ENCODE results near the gene PAQR7. TPM values are rescaled to one million over a fixed set of nuclear protein-coding genes. Genes with fewer than 3 reads are reported as not detected.

The PAQR7 gene
- total RNA-seq, 1 experiment from 2014 or later, result 6.7 TPM

DNA sequence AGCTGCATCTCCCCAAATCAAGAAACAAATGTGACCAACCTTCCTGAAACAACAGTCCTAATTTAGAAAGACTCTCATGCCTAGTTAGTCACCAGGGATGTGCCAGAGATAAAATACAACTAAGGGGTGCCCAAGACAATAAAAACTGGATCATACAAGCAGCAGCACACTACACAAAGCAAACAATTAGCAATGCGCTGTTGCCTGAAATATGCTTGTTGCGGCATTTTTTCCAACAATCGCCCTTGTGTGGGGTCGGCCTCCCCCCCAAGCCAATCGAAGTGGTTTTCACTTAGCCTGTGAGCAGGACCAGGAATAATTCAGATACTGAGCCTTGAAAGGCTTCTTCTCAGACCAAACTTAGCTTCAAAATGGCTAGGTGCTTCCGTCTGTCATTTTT lies 32.1 kb upstream of the PAQR7 start (continued):
- TF ChIP-seq RELA (CRISPR knock-in tag; IDR thresholded peaks at IDR 0.05; ENCODE audit: borderline replicate concordance) (no peak), GTF2I (CRISPR knock-in tag; conservative IDR thresholded peaks at IDR 0.05) (no peak), ELF4 (CRISPR knock-in tag; IDR thresholded peaks at IDR 0.05; ENCODE audit: low read depth) (no peak), ESRRA (CRISPR knock-in tag; IDR thresholded peaks at IDR 0.05; ENCODE audit: borderline replicate concordance) (no peak), JUN (CRISPR knock-in tag; IDR thresholded peaks at IDR 0.05) (no peak), TP53 (CRISPR knock-in tag; IDR thresholded peaks at IDR 0.05) (no peak)
- TF ChIP-seq, protein P1, sequence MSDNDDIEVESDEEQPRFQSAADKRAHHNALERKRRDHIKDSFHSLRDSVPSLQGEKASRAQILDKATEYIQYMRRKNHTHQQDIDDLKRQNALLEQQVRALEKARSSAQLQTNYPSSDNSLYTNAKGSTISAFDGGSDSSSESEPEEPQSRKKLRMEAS (CRISPR knock-in tag; IDR thresholded peaks at IDR 0.05), result no peak
- TF ChIP-seq, protein P2, sequence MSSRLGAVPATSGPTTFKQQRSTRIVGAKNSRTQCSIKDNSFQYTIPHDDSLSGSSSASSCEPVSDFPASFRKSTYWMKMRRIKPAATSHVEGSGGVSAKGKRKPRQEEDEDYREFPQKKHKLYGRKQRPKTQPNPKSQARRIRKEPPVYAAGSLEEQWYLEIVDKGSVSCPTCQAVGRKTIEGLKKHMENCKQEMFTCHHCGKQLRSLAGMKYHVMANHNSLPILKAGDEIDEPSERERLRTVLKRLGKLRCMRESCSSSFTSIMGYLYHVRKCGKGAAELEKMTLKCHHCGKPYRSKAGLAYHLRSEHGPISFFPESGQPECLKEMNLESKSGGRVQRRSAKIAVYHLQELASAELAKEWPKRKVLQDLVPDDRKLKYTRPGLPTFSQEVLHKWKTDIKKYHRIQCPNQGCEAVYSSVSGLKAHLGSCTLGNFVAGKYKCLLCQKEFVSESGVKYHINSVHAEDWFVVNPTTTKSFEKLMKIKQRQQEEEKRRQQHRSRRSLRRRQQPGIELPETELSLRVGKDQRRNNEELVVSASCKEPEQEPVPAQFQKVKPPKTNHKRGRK (CRISPR knock-in tag; IDR thresholded peaks at IDR 0.05; ENCODE audit: borderline replicate concordance), result no peak
- TF ChIP-seq, protein P3, sequence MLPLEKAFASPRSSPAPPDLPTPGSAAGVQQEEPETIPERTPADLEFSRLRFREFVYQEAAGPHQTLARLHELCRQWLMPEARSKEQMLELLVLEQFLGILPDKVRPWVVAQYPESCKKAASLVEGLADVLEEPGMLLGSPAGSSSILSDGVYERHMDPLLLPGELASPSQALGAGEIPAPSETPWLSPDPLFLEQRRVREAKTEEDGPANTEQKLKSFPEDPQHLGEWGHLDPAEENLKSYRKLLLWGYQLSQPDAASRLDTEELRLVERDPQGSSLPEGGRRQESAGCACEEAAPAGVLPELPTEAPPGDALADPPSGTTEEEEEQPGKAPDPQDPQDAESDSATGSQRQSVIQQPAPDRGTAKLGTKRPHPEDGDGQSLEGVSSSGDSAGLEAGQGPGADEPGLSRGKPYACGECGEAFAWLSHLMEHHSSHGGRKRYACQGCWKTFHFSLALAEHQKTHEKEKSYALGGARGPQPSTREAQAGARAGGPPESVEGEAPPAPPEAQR (CRISPR knock-in tag; IDR thresholded peaks at IDR 0.05), result no peak

DNA sequence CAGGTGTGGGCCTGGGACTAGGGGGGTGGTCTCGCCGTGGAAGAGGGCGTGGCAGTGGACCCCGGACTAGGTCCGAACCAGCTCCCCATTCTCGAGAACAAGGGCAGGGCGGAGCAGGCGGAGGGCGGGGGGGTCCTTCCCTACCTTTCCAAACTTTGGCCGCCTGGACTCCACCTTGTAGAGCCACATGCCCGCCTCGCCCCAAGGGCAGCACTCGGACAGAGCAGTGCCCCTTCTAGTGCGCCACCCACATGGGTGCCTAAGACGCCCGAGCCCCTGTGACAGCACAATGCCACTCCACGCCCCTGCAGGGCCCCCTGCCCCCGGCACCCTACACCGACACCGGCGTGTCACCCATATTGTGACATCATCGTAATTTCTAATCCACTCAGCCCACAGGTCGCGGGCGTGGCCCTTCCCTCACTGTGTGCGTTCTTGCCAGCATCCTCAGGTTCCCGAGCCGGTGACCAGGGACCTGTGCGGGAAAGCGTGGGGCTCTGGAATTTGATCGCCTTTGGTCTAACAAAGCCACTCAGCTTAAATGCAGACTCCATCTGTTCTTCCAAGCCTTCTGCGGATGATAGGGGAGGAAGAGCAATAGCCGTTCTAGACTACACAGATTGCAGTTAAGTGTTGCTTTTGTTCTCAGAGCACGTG lies 31.3 kb upstream of the PAQR7 start:
- Mint-ChIP-seq H3K9me3 (no peaks in the 10 kb centered on the region), H3K27me3 (ENCODE audit: low read depth) (no peaks in the 10 kb centered on the region; the same call in none of the 2 replicates), H3K36me3 (peaks cover 30% of the 10 kb centered on the region), H3K4me1 (peaks cover 27% of the 10 kb centered on the region), H3K27ac (peak overlapping the region; percentile 73), H3K4me3 (peak overlapping the region; percentile 79)
- DNase-seq (ENCODE audit: low spot score) (peak; percentile 33), ATAC-seq (peak; percentile 11)
- POLR2A ChIA-PET, result interaction anchor here (0.7 to 1.4 kb wide), 3 partner anchors 11 to 90 kb away, joined by 3 to 4 read pairs (median 4); partner anchors contain the start of gene PAQR7
- CTCF ChIA-PET, result interaction anchor here (1.2 to 3.6 kb wide), 2 partner anchors 11 to 91 kb away, joined by 4 to 31 read pairs; partner anchors contain the start of gene PAFAH2
- TF ChIP-seq, protein P2 (CRISPR knock-in tag; IDR thresholded peaks at IDR 0.05; ENCODE audit: borderline replicate concordance), result no peak
- TF ChIP-seq, protein P4, sequence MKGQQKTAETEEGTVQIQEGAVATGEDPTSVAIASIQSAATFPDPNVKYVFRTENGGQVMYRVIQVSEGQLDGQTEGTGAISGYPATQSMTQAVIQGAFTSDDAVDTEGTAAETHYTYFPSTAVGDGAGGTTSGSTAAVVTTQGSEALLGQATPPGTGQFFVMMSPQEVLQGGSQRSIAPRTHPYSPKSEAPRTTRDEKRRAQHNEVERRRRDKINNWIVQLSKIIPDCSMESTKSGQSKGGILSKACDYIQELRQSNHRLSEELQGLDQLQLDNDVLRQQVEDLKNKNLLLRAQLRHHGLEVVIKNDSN (CRISPR knock-in tag; IDR thresholded peaks at IDR 0.05), result no peak; the same call in 1 of the 2 replicates
- TF ChIP-seq RELA (CRISPR knock-in tag; IDR thresholded peaks at IDR 0.05; ENCODE audit: borderline replicate concordance) (0 out of 2 replicates have a peak, but pooled peaks have one; percentile 7), HMGA2 (CRISPR knock-in tag; IDR thresholded peaks at IDR 0.05) (no peak), GRHL2 (CRISPR knock-in tag; IDR thresholded peaks at IDR 0.05; ENCODE audit: insufficient replicate concordance, severe bottlenecking) (no peak), SOX15 (CRISPR knock-in tag; IDR thresholded peaks at IDR 0.05) (no peak), ZNF121 (CRISPR knock-in tag; IDR thresholded peaks at IDR 0.05) (no peak), RORB (CRISPR knock-in tag; IDR thresholded peaks at IDR 0.05) (no peak), FOXP1 (CRISPR knock-in tag; IDR thresholded peaks at IDR 0.05; ENCODE audit: borderline replicate concordance) (no peak)
- TF ChIP-seq, protein P5, sequence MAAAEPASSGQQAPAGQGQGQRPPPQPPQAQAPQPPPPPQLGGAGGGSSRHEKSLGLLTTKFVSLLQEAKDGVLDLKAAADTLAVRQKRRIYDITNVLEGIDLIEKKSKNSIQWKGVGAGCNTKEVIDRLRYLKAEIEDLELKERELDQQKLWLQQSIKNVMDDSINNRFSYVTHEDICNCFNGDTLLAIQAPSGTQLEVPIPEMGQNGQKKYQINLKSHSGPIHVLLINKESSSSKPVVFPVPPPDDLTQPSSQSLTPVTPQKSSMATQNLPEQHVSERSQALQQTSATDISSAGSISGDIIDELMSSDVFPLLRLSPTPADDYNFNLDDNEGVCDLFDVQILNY (CRISPR knock-in tag; IDR thresholded peaks at IDR 0.05), result peak; percentile 2; the same call in 1 of the 2 replicates
- TF ChIP-seq, protein P1 (CRISPR knock-in tag; IDR thresholded peaks at IDR 0.05), result peak; percentile 29; the same call in 1 of the 2 replicates
- TF ChIP-seq, protein P6, sequence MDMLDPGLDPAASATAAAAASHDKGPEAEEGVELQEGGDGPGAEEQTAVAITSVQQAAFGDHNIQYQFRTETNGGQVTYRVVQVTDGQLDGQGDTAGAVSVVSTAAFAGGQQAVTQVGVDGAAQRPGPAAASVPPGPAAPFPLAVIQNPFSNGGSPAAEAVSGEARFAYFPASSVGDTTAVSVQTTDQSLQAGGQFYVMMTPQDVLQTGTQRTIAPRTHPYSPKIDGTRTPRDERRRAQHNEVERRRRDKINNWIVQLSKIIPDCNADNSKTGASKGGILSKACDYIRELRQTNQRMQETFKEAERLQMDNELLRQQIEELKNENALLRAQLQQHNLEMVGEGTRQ (CRISPR knock-in tag; IDR thresholded peaks at IDR 0.05), result no peak; the same call in 1 of the 2 replicates
- TF ChIP-seq, protein P7, sequence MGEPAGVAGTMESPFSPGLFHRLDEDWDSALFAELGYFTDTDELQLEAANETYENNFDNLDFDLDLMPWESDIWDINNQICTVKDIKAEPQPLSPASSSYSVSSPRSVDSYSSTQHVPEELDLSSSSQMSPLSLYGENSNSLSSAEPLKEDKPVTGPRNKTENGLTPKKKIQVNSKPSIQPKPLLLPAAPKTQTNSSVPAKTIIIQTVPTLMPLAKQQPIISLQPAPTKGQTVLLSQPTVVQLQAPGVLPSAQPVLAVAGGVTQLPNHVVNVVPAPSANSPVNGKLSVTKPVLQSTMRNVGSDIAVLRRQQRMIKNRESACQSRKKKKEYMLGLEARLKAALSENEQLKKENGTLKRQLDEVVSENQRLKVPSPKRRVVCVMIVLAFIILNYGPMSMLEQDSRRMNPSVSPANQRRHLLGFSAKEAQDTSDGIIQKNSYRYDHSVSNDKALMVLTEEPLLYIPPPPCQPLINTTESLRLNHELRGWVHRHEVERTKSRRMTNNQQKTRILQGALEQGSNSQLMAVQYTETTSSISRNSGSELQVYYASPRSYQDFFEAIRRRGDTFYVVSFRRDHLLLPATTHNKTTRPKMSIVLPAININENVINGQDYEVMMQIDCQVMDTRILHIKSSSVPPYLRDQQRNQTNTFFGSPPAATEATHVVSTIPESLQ (CRISPR knock-in tag; IDR thresholded peaks at IDR 0.05), result no peak
- TF ChIP-seq, protein P8, sequence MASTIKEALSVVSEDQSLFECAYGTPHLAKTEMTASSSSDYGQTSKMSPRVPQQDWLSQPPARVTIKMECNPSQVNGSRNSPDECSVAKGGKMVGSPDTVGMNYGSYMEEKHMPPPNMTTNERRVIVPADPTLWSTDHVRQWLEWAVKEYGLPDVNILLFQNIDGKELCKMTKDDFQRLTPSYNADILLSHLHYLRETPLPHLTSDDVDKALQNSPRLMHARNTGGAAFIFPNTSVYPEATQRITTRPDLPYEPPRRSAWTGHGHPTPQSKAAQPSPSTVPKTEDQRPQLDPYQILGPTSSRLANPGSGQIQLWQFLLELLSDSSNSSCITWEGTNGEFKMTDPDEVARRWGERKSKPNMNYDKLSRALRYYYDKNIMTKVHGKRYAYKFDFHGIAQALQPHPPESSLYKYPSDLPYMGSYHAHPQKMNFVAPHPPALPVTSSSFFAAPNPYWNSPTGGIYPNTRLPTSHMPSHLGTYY (CRISPR knock-in tag; IDR thresholded peaks at IDR 0.05), result no peak

Measured in WTC11 (cell line).